ENCODE results near the gene STX2. TPM values are rescaled to one million over a fixed set of nuclear protein-coding genes. Genes with fewer than 3 reads are reported as not detected.

Gene STX2
- total RNA-seq, 4 donors from 2014 or later: 30.6 to 37.6 (median 33.5) TPM

GRCh38 chr12:130778776-130779175 lies 60.3 kb downstream of the STX2 start:
- no peak for TF ChIP-seq CTCF (IDR thresholded peaks at IDR 0.05)
- ATAC-seq (ENCODE audit: low FRiP score) (no peak), DNase-seq (ENCODE audit: low spot score) (no peak)

GRCh38 chr12:130776857-130777339 lies 62.2 kb downstream of the STX2 start:
- TF ChIP-seq CTCF (IDR thresholded peaks at IDR 0.05): no peak
- no peak for DNase-seq (ENCODE audit: low spot score)
- no peak for ATAC-seq (ENCODE audit: low FRiP score)

GRCh38 chr12:130775953-130776856 lies 62.8 kb downstream of the STX2 start:
- TF ChIP-seq CTCF (IDR thresholded peaks at IDR 0.05): no peak
- DNase-seq (ENCODE audit: low spot score) (no peak), ATAC-seq (ENCODE audit: low FRiP score) (peak; percentile 91)

- ATAC-seq (ENCODE audit: low FRiP score): no peak
- no peak for DNase-seq (ENCODE audit: low spot score)
- no peak for TF ChIP-seq CTCF (IDR thresholded peaks at IDR 0.05)
These were observed 68.5 kb downstream of the STX2 start for GRCh38 chr12:130770413-130771028.

GRCh38 chr12:130768120-130768519 lies 70.9 kb downstream of the STX2 start:
- ATAC-seq (ENCODE audit: low FRiP score) (no peak), DNase-seq (ENCODE audit: low spot score) (no peak)
- TF ChIP-seq CTCF (IDR thresholded peaks at IDR 0.05): no peak

GRCh38 chr12:130766470-130766869 lies 72.6 kb downstream of the STX2 start:
- ATAC-seq (ENCODE audit: low FRiP score) (no peak), DNase-seq (ENCODE audit: low spot score) (no peak)
- no peak for TF ChIP-seq CTCF (IDR thresholded peaks at IDR 0.05)
